GM12891 (cell line): ENCODE results near the gene PAX8.

ENCODE experiments used
- DNase-seq: peaks from one replicate; pipeline ENCODE4 v3.0.0; 2011; ENCODE audit warnings: low spot score; ENCODE audit not compliant: insufficient read length
- FAIRE-seq: peaks from 2 replicates; lab custom pipeline; 2011; peaks lifted over from hg19 to GRCh38; lab: Jason Lieb, UNC
- PAX5 ChIP-seq: IDR thresholded peaks from 2 replicates; pipeline ENCODE4 v1.6.1; 2011; ENCODE audit warnings: low read length, moderate library complexity, mild to moderate bottlenecking; ENCODE audit not compliant: insufficient read depth, severe bottlenecking
- POLR2A ChIP-seq: IDR thresholded peaks from 2 replicates; pipeline ENCODE4 v1.6.1; 2011; ENCODE audit warnings: low read depth, low read length, control low read depth
- POLR2AphosphoS5 ChIP-seq: IDR thresholded peaks from 2 replicates; pipeline ENCODE4 v1.6.1; 2011; ENCODE audit warnings: low read depth, low read length, control low read depth
- POU2F2 ChIP-seq: IDR thresholded peaks from 2 replicates; pipeline ENCODE4 v1.6.1; 2011; ENCODE audit warnings: low read depth, mild to moderate bottlenecking, control low read depth, low read length, moderate library complexity
- SPI1 ChIP-seq: IDR thresholded peaks from 2 replicates; pipeline ENCODE4 v1.6.1; 2011; ENCODE audit warnings: low read depth, low read length, control low read depth
- TAF1 ChIP-seq: IDR thresholded peaks from 2 replicates; pipeline ENCODE4 v1.6.1; 2011; ENCODE audit warnings: low read depth, low read length, control low read depth

Gene PAX8

DNA sequence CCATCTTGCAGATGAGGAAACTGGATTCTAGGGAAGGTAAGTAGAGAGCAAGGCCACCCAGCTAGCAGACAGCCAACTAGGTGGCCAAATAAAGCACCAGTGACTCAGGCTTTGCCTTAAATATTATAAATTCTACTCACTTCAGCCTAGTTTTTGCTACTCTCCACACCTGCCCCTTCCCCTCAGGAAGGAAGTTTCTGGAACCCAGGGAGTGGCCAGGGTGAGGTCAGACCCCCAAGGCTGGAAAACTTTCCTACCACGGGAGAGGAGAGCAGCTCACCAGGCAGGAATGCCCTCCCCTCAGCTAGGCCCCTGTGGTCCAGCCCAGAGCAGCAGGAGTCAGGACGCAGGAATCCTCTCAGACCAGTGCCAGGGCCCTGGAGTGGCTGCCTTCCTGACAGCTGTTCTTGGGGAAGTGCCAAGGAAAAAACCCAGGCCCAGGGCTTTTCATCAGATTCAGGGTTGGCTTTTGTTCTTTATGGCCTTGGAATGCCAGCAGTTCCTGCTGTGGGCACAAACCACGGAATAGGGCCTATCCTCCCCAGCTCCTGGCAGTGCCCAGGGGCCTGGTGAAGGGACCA lies 5.1 kb upstream of the PAX8 start:
- FAIRE-seq (no peak), DNase-seq (no peak)
- TF ChIP-seq SPI1 (no peak), TAF1 (no peak), POLR2AphosphoS5 (no peak), PAX5 (no peak), POLR2A (no peak), POU2F2 (no peak)

DNA sequence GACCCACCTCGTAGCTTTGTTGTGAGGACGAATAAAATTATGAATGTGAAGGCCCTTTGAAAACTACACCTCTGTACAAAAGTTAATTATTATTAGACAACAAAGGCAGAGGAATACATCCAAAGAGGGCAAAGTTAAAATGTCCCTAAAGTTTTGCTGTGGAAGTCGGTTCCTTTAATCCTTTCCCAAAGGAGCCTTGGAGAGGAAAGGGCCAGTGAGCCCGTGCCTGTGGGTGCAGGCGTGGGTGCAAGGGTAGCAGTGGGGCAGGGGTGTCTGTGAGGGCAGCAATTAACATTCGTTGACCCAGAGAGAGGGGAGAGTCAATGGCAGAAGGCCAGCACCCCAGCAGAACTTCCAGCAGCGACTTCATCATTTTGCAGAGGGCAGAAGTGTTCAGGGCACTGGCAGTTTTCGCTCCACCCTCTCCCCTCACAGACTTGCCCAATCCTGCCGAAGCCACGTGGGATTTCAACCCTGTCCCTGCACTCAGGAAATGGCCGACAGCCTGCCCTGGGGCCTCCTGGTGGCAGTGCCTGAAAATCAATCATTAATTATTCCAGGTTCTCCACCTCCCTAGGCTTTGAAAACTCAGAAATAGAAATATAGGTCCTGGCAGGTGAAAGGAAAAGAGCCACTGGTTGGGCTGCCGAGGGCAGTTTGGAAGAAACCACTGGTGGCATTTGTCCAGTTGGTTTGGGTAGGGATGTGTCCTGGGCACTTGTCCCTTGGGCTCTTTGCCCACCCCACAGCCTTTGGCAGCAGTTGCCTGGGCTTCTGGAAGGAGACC lies 4.2 kb upstream of the PAX8 start:
- TF ChIP-seq SPI1 (no peak), TAF1 (no peak), PAX5 (no peak), POLR2AphosphoS5 (no peak), POU2F2 (no peak), POLR2A (no peak)
- no peak for FAIRE-seq
- DNase-seq, result no peak

DNA sequence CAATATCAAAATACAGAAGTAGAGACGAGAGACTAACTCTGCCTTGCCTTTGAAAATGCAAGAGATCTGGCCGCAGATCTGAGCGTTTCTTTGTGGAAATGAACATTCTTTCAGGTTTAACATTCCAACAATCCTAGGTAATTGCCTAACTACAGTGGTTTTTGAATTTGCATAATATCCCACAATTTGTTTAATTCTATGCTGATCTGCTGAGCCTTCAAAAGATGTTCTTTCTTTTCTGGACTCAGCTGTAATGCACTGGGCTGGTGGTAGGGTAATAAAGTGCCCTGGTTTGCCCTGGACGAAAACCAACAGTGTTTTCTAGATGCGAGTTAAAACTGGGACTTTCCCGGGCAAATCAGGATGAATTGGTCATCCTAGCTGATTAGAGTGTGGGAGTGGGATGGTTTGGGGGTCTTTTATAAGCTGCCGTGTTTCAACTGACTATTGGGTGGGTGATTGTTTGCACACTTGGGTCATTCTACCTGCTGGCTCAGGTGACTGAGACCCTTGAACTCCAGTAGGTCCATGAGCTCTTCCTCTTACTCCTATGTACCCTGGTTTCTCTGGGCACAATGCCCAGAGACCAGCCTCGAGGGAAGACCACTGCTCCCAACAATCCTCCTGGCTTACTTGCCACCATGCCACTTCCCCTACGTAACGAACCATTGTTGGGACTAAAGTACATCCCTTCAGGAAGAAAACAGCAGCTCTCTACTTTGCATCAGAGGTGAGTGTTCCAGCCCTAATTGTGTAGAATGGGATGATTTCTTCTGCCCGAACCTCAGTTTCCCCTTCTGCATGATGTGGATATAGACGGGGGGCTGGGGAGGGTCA lies 3.4 kb upstream of the PAX8 start:
- no peak for DNase-seq
- TF ChIP-seq POLR2AphosphoS5 (no peak), TAF1 (no peak), POLR2A (no peak), POU2F2 (no peak), SPI1 (no peak), PAX5 (no peak)
- no peak for FAIRE-seq

DNA sequence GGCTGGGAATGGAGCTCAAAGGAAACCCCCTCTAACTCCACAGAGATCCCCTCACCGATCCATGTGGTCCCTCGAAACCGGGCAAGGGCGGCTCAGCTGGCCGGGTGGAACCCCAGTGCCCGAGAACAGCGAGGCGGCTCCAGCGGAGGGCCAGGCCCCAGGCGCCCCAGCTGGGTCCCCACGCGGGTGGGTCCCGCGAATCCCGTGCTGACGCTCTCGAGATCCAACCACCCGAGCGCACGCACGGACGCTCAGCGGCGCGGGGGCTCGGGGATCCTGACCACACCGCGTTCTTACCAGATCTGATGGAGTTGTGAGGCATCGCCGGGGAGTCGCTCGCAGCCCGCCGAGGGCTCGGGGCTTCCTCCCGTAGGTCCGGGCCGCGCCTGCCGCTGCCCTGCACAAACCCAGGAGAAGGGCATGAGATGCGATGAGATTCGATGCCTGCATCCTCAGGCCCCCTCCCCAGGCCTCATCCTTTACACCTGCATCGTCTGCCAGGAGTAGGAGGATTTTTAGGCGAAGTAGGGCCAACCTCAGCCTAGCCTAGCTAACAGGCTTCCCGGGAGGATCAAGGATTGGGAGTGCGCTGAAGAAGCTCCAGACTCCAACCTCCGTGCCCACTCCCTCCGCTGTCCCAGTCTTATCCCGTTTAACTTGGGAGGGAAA lies 514 bp downstream of the PAX8 start:
- no peak for TF ChIP-seq PAX5
- TF ChIP-seq POU2F2, result no peak
- no peak for TF ChIP-seq SPI1
- no peak for TF ChIP-seq TAF1
- no peak for TF ChIP-seq POLR2AphosphoS5
- DNase-seq (no peak), FAIRE-seq (no peak)

DNA sequence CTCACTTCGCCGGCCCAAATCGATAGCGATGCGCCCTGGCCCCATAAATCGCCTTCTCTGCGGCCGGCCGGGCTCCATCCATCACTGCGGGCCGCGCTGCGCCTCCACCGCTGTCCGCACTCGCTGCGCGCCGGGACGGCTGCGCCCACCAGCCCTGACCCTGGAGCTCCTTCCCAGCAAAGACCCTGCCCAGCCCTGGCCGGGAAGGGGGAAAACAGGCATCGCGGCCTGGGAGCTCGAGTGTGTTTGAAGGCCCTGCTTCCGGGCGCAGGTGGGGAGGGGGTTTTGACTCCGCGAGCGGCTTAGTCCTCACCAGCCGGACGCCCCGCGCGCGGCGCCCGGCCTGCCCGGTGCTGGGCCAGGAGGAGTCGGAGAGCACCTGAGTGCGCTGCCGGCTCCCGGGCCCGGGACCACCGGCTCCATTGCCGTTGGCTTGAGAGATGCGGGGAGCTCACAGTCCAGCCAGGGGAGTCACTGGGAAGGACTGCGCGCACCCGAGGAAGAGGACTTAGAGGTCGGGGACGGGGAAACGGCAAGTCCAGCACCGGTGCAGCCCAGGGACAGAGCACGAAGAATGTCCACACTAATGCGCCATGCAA lies 1.1 kb downstream of the PAX8 start:
- DNase-seq (no peak), FAIRE-seq (no peak)
- TF ChIP-seq PAX5 (no peak), TAF1 (no peak), SPI1 (no peak), POU2F2 (no peak), POLR2AphosphoS5 (no peak), POLR2A (no peak)

DNA sequence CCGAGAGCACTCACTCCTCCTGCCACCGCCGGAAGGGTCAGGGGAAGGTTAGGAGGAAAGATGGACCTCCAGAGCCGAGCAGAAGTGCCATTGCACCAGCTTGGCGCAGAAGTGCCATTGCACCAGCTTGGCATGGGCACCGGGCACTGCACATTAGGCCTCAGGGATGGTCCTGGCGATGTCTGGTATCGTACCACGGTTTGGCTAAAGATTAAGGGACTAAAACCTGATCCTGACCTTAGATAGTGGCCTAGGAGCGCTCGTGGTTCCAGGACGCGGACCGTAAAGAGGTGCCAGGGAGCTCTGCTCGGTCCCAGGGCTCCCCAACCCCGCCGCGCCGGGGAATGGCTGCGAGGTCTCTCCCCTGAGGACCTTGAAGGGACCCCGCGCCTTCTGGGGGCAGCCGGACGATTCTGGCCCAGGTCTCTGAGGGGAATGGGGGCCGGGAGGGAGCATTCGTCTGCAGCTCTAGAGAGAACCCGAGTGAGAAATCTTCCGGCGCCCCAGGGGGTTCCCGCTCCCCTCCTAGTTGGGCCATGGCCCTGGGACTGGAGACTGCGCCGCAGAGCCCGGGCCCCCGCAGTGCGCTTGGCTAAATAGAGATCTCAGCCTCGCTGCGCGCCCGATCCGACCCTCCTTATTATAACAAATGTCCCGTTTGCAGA lies 1.8 kb downstream of the PAX8 start:
- TF ChIP-seq POLR2A, result no peak
- no peak for TF ChIP-seq TAF1
- TF ChIP-seq PAX5, result no peak
- TF ChIP-seq POLR2AphosphoS5, result no peak
- TF ChIP-seq POU2F2, result no peak
- no peak for TF ChIP-seq SPI1
- no peak for DNase-seq
- no peak for FAIRE-seq

DNA sequence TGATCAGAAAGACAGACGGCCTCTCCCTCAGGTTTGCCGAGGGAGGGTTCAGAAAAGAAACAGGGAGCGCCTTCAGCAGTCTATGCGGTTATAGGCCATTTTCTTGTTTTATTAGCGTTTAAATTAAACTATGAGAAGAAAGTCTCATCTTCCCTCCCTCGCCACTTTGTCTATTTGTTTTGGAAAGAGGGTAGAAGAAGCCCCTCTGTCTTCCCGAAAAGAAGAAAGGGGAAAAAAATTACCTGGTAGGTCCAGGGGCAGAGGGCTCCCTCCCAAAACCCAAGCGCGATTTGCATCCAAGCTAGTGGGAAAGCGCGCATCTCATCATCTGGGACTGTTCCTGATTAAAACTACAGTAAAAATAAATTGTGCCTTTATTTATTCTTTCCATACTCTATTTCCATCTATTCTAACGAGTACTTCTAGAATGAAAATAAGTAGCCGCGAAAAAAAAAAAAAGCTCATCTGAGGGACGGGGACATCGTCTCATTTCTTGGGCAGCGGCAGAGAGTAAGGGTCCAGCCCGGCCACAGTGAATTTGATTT lies 2.4 kb downstream of the PAX8 start:
- no peak for FAIRE-seq
- DNase-seq, result no peak

DNA sequence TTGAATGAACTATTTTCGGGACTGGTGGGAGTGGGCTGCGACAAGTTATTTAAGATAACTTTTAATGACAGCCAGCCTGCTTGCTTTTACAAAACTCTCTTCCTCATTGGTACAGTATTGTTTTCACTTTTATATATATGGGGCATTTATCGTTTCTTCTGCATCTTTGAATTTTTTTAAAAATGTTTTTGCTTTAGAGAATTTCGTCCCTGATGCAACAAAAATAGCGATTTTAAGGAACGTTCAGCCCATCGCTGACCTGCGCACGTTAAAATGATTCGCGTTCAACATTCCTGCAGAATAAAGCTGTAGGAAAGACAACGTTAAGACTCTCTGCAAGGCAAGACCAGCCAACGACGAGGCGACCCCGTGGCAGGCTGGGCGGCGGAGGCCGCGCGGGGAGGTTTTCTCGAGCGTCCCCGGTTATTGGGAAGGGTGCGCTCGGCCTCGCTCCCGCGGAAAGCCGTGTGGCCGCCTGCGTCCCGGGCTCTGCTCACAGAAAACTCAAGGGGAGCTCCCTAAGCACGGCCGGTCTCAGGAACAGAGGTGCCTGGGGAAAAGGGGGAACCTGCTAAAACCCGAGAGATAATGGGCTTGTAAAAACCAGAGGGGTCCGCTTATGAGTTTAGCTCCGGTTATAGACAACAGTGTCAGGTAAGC lies 3.0 kb downstream of the PAX8 start:
- no peak for FAIRE-seq
- DNase-seq, result no peak
- TF ChIP-seq TAF1 (no peak), SPI1 (no peak), PAX5 (no peak), POLR2AphosphoS5 (no peak), POU2F2 (no peak), POLR2A (no peak)

More for the DNA sequence above, 2.4 kb downstream of the PAX8 start:
- no peak for TF ChIP-seq POLR2A
- no peak for TF ChIP-seq POLR2AphosphoS5
- no peak for TF ChIP-seq POU2F2
- no peak for TF ChIP-seq SPI1
- no peak for TF ChIP-seq PAX5
- TF ChIP-seq TAF1, result no peak
